Lower lobe of right lung (tissue), 2 donors: ENCODE data around the gene TAOK1. TPM values are rescaled to one million over a fixed set of nuclear protein-coding genes. Genes with fewer than 3 reads are reported as not detected.
A peak's percentile ranks its signal among the peaks of the same experiment; 100 is the strongest.

Source experiments
- ATAC-seq, 2 donors: fragments of 200-7000 bp; cut with Tn5 transposase; one replicate each; pipeline ENCODE4 v1.9.1; 2020 to 2022; ENCODE audit warnings: mild to moderate bottlenecking in 2 of 2, moderate library complexity in 2 of 2
- DNase-seq: peaks from one replicate; pipeline ENCODE4 v3.0.0-alpha.2; 2020
- H3K27ac ChIP-seq: fragments of 200-600 bp; one replicate; pipeline ENCODE4 v1.8.0; 2022
- H3K27me3 ChIP-seq: fragments of 200-600 bp; one replicate; pipeline ENCODE4 v1.8.0; 2022; ENCODE audit warnings: low read depth
- H3K36me3 ChIP-seq: fragments of 200-600 bp; one replicate; pipeline ENCODE4 v1.8.0; 2022; ENCODE audit warnings: mild to moderate bottlenecking
- H3K4me1 ChIP-seq: fragments of 200-600 bp; one replicate; pipeline ENCODE4 v1.8.0; 2022
- H3K4me3 ChIP-seq: fragments of 200-600 bp; one replicate; pipeline ENCODE4 v1.8.0; 2022; ENCODE audit warnings: mild to moderate bottlenecking
- H3K9me3 ChIP-seq: fragments of 200-600 bp; one replicate; pipeline ENCODE4 v1.8.0; 2022
- CTCF ChIP-seq: fragments of 200-600 bp; IDR thresholded peaks from one replicate; pipeline ENCODE4 v1.8.0; 2022; ENCODE audit warnings: antibody characterized with exemption, mild to moderate bottlenecking
- intact Hi-C: fragments of 100-400 bp; cut with DNase I; formaldehyde crosslinking; loops from one replicate; pipeline ENCODE4 v1.11.0; 2022
- total RNA-seq: library from RNA; stranded (reverse); fragmentation: NEBNext Ultra II Directional; extraction: Animal tissue kit (Norgen Biotek cat#: 25700); gene quantifications from one replicate; pipeline ENCODE4 v1.2.1, GENCODE V29; 2021
- donor health status: DM: no; HTN: yes; CAD: no; lungs with severe emphysema.

TAOK1 gene
- total RNA-seq, 1 donor from 2014 or later = 70.6 TPM

DNA sequence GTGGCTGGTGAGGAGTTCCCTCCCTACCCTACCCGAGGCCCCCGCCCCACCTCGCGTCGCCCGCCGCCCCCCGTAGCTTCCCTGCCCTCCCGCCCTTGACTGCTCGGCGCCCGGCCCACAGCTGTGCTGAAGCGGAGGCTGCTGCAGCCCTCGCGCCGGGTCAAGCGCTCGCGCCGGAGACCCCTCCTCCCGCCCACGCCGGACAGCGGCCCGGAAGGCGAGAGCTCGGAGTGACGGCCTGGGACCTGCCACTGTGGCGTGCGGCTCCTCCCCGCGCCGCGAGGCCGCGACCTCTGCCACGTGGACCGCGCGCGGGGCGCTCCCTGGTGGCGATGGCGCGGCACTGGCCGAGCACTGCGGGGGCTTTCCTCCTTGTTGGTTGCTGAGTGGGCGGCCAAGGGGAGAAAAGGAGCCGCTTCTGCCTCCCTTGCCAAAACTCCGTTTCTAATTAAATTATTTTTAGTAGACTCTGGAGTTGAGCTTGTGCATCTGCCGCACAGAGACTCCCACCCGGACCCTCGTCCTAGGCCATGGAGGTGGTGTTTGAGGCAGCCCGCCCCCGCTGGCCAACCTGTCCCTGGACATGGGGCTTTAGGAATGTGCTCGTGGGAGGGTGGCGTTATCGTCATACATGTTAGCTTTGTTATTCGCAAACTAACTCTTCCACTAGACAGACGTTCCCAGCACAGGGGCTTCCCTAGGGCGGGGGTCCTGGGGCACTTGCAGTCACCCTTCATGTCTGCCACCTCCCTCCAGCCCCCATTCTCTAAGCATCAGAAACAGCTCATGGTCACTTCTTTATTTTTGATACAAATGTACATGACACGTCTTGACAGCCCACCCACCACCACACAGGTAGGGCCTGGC, 182.8 kb downstream of the TAOK1 start:
- intact Hi-C loops = no loop called here
- Histone ChIP-seq H3K4me1 (peaks cover 25% of the 10 kb centered on the region), H3K27ac (no peak overlapping the region), H3K27me3 (no peaks in the 10 kb centered on the region), H3K36me3 (peaks cover 57% of the 10 kb centered on the region), H3K9me3 (no peaks in the 10 kb centered on the region), H3K4me3 (peak overlapping the region; percentile 42)
- ATAC-seq (peak; percentile 37 to 56), DNase-seq (peak; percentile 67)
- peak; percentile 71 for TF ChIP-seq CTCF

DNA sequence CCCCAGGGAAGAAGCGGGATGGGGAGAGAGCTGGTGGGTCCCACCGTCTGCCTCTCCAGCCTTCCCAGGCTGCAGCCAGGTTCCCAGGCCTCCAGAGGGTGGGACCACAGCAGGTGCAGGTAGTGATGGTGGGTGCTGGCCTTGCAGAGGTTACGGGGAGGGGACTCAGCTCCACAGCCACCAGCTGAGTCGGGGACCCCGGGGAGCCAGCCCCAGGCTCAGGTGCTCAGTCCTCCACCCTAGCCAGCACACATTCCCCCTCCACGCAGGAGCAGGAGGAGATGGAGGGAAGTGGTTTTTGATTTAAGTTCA, 183.4 kb downstream of the TAOK1 start:
- ATAC-seq = no peak
- Histone ChIP-seq H3K4me3 (no peak overlapping the region), H3K36me3 (peaks cover 63% of the 10 kb centered on the region), H3K4me1 (peaks cover 25% of the 10 kb centered on the region), H3K9me3 (no peaks in the 10 kb centered on the region), H3K27me3 (no peaks in the 10 kb centered on the region), H3K27ac (no peak overlapping the region)
- DNase-seq = no peak
- intact Hi-C loops = no loop called here
- no peak for TF ChIP-seq CTCF

DNA sequence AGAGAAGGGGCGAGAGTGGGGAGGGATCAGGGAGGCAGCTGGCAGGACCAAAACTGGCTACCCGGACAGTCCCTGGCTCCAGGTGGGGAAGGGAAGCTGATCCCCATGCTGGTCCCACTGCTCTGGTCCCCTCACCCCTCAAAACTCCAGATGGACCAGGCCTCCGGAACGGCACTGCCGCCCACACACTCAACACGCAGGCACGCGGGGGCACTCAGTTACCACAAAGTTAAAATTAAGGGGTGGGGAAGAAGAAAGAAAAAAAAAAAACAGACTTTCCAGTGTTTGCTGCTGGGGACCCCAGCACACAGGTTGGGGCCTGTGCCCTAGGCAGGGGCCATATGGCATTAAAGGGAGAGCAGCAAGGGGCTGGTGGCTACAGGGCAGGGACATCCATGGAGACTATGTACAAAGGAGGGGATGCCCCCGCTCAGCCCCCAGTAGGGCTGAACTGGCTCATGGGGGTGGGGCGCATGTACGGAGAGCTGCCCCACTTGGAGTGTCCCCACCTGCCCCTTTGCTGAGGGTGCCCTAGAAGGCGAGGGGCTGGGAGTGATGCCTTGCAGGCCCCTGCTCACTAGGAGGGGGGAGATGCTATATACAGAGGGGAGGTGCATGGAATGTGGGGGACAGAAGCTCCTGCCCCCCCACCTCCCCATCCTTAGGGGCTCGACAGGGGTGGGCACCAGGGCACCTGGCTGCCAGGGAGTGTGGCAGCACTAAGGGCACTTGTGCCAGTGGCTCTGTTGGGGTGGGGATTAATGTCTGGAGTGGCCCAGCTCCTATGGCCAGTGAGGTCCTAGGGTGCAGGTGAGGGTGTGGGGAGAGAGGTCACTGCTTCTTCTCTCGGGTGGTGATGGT, 183.9 kb downstream of the TAOK1 start:
- Histone ChIP-seq H3K36me3 (peaks cover 69% of the 10 kb centered on the region), H3K27me3 (no peaks in the 10 kb centered on the region), H3K27ac (no peak overlapping the region), H3K4me1 (peaks cover 21% of the 10 kb centered on the region), H3K9me3 (no peaks in the 10 kb centered on the region), H3K4me3 (no peak overlapping the region)
- DNase-seq (no peak), ATAC-seq (no peak)
- intact Hi-C loops = no loop called here
- no peak for TF ChIP-seq CTCF

DNA sequence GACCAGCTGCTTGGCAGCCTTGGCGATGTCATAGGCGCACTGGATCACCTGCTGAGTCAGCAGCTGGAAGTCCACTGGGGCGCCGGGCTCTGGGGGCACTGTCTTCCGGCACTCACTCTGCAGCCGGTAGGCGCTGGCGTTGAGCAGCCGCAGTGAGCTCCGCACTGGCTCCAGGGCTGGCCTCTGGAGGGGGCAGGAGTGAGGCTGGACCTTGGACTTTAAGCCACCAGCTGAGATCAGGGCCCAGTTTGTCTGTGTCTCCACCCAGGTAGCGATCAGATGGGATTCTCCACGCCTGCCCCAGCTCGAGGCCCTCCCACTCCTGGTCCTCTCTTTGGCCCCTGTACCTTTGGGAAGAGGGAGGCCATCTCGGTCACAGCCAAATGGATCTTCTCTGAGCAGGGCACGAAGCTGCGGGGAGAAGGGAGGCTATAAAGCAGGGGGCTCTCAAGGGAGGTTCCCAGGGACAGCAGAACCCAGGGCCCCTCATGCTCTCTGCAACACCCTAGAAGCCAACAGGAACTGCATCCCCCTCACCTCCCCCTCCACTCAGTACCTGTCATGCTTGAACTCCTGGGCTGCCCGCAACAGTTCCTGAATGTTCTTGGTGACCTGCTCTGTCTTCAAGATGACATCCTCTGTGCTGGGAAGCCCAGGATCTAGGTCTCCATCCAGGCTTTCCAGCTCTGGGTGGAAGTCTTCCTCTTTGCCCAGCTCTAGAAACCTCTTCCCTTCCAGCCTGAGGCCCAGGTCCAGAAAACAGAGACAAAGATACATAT, 184.8 kb downstream of the TAOK1 start:
- peaks cover 77% of the 10 kb centered on the region for H3K36me3 ChIP-seq
- ATAC-seq (no peak), DNase-seq (no peak)
- intact Hi-C loops = no loop called here
- H3K27ac ChIP-seq = no peak overlapping the region
- H3K27me3 ChIP-seq = no peaks in the 10 kb centered on the region
- H3K4me3 ChIP-seq = no peak overlapping the region
- no peak for TF ChIP-seq CTCF
- H3K9me3 ChIP-seq = no peaks in the 10 kb centered on the region
- peaks cover 15% of the 10 kb centered on the region for H3K4me1 ChIP-seq

GRCh38 chr17:29575511-29576213, 185.5 kb downstream of the TAOK1 start:
- Histone ChIP-seq H3K9me3 (no peaks in the 10 kb centered on the region), H3K27me3 (no peaks in the 10 kb centered on the region), H3K36me3 (peaks cover 80% of the 10 kb centered on the region), H3K4me1 (peaks cover 20% of the 10 kb centered on the region), H3K4me3 (no peak overlapping the region), H3K27ac (no peak overlapping the region)
- no peak for DNase-seq
- no peak for ATAC-seq
- TF ChIP-seq CTCF = no peak
- intact Hi-C loops = no loop called here
